ENCODE measurements around the gene DHX29.

Gene DHX29

GRCh38 chr5:55219770-55220169, 87.7 kb downstream of the DHX29 start:
- FAIRE-seq, result no peak
- DNase-seq (ENCODE audit: insufficient read length), result no peak
- TF ChIP-seq POLR2A (IDR thresholded peaks at IDR 0.05; ENCODE audit: low read depth, low read length) (no peak), TAF1 (IDR thresholded peaks at IDR 0.05; ENCODE audit: borderline replicate concordance, low read depth, low read length) (no peak), POLR2AphosphoS5 (IDR thresholded peaks at IDR 0.05; ENCODE audit: low read depth, low read length) (no peak)

DNA sequence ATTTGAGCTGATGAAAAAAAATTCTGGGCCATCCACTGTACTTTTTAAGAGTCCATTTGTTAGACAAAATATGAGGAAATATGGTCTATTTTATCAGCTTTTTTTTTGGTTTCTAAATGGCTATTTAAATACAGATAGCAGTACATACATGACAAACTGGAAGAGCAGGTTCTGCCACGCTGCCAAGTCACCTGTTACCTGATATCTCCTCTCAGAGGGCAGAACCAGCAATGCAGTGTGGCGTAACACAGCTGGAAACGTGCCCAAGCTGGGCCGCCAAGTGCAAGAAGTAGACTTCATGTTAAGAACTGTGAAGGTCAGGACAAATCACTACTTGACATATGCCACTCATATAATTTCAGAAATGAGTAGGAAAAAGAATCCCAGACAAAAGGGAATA, 88.5 kb downstream of the DHX29 start:
- FAIRE-seq, result no peak
- DNase-seq (ENCODE audit: insufficient read length), result no peak
- TF ChIP-seq POLR2AphosphoS5 (IDR thresholded peaks at IDR 0.05; ENCODE audit: low read depth, low read length), result no peak
- TF ChIP-seq POLR2A (IDR thresholded peaks at IDR 0.05; ENCODE audit: low read depth, low read length), result no peak
- no peak for TF ChIP-seq TAF1 (IDR thresholded peaks at IDR 0.05; ENCODE audit: borderline replicate concordance, low read depth, low read length)

DNA sequence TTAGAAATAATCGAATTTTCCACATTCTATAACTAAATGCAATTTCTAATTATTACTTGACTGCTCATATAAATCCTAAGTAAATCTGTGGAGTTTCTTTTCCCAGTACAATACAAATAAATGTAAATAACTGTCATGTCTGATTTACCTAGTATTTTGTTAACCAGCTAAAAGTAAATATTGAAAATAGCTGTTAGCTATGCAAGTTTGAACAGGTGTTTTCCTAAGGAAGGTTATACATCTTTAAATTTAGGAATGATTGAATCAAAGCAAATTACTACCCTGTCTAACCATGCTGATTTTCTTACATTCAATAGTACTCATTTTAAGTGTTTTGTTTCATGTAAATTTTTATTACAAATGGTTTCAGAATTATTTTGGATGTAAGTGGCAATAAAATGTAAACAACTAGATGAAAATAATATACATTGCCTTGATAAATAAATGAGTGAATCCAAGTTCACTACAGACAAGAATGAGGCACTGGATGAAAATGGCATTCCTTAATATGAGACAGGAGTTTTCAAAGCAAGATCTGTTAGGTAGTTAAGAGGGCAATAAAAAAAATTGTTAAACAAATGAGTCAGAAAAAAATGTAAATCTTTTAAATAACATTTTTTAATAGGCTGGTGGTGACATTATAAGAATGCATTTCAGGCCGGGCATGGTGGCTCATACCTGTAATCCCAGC, 96.2 kb downstream of the DHX29 start:
- DNase-seq (ENCODE audit: insufficient read length) (no peak), FAIRE-seq (no peak)
- no peak for TF ChIP-seq TAF1 (IDR thresholded peaks at IDR 0.05; ENCODE audit: borderline replicate concordance, low read depth, low read length)
- TF ChIP-seq POLR2A (IDR thresholded peaks at IDR 0.05; ENCODE audit: low read depth, low read length), result no peak
- no peak for TF ChIP-seq POLR2AphosphoS5 (IDR thresholded peaks at IDR 0.05; ENCODE audit: low read depth, low read length)
